CMK (cell line): ENCODE results near the gene LUC7L2.
"Not testable (repeated sequence)": the region's sequence is repeated elsewhere in the genome, so short reads cannot be mapped to it uniquely, and the experiment has no call there.

ENCODE experiments used
- DNase-seq: peaks from one replicate; pipeline ENCODE4 v3.0.0-alpha.2; 2010; ENCODE audit warnings: low read depth

Gene LUC7L2

DNA sequence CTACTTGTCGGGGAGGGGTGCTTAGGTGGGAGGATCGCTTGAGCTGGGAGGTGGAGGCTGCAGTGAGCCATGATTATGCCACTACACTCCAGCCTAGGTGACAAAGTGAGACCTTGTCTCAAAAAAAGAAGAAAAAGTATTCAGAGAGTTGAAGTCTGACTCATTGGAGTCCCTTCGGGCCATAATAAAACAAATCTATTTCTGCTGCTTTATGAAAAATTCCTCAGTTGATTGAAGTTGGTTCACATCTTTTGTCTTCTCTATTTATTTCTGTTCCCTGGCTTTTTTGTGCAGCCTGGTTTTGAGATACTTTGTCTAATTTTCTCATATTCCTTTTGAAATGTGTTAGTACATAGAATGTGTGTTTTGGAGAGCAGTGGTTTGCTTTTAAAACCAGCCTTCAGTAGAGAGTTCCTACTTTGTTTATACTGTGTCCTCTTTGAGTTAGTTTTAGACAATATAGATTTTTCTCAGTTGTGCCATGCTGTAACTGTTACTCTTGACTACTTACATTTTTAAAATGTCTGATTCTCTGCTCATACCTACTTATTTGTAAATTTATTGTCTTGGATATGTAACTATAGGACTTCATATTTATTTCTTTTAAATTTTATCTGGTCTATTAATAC, 36.7 kb downstream of the LUC7L2 start:
- no peak for DNase-seq

DNA sequence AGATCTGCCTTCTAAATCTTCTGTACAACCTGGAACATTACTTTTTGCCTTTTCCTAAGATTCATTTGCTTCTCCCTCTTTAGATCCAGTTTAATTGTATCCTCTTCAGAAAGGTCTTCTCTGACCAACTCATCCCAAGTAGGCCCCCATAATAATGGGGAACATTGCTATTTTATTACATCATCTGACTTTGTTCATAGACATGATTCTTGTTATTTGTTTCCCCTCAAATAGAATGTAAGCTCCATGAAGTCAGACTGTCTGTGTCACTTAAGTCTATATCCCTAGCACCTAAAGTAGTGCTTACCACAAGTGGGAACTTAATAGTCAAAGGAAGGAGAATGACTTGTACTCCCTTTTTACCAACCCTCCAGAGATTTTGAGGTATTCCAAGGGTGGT, 37.5 kb downstream of the LUC7L2 start:
- no peak for DNase-seq

DNA sequence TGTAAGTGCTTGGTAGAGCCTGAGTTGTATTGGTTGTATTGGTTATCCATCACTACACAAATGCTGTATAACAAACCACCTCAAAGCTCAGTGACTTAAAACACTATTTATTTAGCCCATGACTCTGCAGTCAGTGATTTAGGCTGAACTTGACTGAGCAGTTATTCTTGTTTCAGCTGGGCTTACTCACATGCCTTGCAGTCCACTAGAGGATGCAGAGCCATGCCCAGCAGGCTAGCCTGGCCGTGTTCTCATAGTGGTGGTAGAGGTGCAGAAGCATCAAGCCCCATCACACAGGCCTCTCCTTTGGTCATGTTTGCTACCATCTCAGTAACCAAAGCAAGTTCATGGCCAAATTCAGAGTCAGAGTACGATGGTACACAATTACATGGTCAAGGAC, 43.9 kb downstream of the LUC7L2 start:
- no peak for DNase-seq

DNA sequence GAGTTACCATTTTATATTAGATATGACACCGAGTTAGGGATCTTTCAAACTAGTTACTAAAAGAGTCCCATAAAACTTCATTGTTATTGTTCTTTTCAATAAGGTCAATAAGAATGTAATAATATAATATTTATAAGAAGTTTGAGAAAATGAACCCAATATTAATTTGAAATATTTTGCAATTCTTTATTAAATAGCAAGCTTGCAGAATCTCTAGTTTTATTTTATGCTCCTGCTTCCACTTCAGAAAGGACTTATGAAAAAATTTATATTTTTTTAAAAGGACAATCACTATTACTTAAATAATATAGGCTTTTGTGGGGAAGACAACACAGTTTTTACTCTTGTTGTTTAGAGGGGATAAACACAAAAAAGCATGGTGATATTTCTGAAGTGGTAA, 47.9 kb downstream of the LUC7L2 start:
- DNase-seq: no peak

DNA sequence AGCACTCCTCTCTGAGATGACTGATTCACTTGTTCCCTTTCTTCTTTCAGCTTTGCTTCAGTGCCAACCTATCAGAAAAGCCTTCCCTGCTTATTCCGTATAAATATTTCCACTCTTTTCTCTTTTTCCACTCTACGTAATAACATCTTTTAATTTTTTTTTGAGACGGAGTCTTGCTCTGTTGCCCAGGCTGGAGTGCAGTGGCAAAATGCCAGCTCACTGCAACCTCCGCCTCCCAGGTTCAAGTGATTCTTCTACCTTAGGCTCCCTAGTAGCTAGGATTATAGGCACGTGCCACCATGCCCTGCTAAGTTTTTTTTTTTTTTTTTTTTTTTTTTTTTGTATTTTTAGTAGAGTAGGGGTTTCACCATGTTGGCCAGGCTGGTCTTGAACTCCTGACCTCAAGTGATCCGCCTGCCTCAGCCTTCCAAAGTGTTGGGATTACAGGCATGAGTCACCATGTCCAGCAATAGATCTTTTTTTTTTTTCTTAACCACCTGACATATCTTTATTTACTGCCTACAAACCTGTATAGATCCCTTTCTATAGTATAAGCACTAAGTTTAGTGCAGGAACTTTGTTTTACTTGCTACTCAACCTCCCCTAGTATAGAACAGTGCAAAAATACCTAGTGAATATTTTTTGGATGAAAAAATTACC, 55.2 kb downstream of the LUC7L2 start:
- DNase-seq: not testable (repeated sequence)

DNA sequence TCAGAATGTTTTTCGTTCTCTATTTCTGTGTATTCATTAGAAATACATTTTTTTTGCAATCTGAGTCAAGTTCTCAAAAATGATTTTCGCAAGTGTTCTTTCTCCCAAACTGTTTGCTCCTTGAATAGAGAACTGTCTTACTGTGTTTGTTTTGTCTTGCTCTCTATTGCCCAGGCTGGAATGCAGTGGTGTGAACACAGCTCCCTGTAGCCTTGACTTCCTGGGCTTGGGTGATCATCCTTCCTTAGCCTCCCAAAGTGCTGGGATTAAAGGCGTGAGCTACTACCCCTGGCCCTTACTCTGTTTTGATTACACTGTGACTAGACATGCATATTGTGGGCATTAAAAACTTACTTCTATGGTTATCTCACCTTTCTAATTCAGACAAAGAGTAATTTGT, 56.7 kb downstream of the LUC7L2 start:
- no peak for DNase-seq

DNA sequence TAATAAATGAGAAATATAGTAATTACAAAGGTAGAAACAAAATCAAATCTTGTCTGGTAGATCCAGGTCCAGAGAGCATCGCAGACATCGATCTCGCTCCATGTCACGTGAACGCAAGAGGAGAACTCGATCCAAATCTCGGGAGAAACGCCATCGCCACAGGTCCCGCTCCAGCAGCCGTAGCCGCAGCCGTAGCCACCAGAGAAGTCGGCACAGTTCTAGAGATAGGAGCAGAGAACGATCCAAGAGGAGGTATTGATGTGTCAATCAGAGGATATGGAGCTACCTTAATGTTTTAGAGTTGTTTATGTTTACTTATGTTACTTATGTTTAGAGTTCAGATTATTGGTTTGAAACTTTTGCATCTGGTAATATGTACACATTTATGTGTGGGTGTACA, 57.8 kb downstream of the LUC7L2 start:
- DNase-seq: no peak

DNA sequence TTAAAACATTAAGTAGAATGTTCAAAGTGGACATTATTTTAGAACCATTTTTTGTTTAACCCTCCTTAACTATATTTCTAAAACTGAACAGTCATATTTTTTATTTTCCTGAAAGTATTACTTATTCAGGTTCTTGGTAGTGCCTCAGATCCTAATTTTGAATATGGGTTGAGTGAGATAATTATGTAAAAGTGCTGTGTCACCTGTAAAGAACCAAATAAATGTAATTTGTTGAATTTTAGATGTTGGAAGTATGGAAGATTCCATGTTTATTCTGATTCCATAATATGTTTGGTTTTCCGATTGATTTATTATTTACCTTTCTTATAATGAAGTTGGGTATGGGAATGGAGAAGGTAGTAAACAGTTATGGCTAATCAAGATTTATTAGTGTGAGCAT, 61.4 kb downstream of the LUC7L2 start:
- DNase-seq: no peak

DNA sequence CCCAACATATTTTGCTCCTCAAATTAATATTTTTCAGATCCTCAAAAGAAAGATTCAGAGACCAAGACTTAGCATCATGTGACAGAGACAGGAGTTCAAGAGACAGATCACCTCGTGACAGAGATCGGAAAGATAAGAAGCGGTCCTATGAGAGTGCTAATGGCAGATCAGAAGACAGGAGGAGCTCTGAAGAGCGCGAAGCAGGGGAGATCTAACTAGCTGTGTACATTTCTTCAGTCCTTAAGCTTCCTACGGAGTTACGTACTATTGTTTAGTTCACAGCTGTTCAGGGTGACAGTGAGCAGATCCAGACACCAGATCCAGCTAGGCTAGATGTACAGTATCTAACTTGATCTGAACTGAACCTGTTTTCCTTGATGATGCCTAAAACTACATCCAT, 62.4 kb downstream of the LUC7L2 start:
- DNase-seq: no peak

DNA sequence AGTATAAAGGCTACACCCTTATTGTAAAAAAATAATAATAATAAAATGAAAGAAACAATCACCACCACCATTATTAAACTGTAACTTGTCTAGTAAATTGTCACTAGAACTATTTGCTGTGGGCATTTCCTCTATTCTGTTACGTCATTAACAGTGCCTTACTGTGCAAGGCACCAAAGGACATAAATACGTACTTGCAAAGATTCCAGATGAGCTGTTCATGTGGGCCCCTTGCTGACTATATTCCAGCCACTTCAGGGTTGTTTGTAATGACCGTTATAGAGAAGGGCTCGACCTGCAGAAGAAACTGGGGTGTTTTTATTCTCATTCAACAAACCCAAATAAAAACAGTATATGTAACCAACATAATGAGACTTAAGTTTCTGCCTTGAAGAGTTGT, 63.4 kb downstream of the LUC7L2 start:
- no peak for DNase-seq

DNA sequence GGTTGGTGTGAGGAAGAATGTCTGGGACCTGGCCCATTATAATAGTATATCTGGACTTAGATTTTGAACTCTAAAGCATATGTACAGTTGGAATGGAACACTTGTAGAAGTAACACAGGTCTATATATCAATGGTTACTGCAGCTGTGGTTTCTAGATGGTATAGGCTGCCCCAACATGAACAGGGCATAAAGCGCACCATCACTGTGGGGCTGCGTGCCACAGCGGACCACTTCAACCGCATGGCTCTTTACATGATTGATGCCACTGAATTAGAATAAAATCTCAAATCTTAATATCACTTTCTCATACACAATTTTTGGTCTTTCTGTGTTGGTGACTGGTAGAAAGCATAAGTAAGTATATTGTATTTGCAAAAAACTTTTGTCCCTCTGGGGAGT, 64.3 kb downstream of the LUC7L2 start:
- DNase-seq: no peak

DNA sequence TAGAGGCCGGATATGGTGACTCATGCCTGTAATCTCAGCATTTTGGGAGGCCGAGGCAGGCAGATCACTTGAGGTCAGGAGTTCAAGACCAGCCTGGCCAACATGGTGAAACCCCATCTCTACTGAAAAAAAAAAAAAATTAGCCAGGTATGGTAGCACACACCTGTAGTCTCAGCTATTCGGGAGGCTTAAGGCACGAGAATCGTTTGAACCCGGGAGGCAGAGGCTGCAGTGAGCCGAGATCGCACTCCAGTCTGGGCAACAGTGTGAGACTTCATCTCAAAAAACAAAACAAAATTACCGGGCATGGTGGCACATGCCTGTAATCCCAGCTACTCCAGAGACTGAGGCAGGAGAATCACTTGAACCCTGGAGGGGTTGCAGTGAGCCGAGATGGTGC, 66.0 kb downstream of the LUC7L2 start:
- not testable (repeated sequence) for DNase-seq

DNA sequence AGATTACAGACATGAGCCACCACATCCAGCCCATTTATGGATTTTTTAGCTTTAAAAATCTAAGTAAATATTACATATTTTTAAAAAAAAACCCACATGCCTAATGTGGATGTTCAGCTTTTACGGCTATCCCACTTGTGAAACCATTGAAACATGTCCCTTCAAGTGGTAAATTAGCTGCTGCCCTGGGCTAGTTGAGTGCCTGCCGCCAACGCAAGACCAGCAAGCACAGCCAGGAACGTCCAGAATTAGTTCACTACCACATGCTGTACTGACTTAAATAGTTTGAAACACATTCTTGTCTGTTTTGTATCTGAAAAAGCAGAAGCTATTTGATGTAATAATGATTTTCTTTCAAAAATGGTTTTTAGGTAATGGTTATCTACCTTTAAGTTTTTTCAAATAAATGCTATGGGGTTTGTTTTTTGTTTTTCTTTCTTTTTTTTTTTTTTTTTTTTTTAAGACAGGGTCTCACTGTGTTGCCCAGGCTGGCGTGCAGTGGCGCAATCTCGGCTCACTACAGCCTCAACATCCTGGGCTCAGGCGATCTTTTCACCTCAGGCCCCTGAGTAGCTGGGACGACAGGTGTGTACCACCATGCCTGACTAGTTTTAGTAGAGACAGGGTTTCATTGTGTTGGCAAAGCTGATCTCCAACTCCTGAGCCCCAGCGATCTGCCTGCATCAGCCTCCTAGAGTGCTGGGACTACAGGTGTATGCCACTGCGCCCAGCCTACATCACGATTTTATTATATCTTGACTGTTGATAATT, 66.7 kb downstream of the LUC7L2 start:
- no peak for DNase-seq

DNA sequence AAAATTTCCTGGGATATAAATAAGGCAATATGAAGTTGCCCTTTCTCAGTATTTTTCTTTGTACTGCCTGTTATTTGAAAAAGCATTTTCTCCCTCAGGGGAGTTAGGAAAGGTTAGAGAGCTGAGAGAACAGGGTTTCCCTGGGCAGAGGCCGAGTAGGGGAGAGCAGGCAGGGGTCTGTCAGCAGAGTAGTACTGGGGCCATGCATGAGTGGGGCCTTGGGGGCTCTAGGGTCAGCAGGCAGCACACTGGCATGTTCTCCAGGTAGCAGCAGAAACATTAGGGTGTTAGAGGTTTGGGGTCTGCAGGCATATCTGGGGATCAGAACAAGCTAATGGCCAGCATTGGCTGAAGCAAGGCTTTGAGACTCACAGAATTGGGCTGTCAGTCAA, 67.3 kb downstream of the LUC7L2 start:
- DNase-seq: no peak

DNA sequence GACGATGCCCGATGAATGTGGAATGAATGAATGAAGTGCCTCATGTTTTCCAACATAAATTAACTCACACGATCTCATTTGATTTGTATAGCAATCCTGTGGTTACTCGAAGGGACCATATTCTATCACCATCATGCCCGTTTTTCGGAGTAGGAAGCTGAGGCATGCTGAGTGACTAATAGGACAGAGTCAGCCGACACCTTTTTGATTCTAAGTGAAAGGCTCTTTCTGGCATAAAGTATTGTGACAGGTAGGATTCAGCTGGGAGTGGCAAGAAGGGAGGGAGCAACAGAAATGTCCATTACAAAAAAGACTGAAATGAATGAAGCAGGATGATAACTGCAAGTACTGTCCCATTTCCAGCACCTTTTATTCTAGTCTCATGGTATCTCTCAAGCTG, 68.1 kb downstream of the LUC7L2 start:
- DNase-seq: no peak

DNA sequence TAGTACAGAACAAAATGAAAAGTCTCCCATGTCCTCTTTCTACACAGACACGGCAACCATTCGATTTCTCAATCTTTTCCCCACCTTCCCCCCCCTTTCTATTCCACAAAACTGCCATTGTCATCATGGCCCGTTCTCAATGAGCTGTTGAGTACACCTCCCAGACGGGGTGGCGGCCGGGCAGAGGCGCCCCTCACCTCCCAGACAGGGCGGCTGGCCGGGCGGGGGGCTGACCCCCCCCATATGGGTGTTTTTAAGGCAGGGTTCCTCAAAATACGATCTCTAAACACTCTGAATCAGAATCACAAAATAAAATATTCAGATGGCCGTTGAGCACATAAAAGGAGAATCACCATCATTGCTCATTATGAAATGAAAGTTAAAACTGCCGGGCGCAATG, 70.0 kb downstream of the LUC7L2 start:
- not testable (repeated sequence) for DNase-seq

DNA sequence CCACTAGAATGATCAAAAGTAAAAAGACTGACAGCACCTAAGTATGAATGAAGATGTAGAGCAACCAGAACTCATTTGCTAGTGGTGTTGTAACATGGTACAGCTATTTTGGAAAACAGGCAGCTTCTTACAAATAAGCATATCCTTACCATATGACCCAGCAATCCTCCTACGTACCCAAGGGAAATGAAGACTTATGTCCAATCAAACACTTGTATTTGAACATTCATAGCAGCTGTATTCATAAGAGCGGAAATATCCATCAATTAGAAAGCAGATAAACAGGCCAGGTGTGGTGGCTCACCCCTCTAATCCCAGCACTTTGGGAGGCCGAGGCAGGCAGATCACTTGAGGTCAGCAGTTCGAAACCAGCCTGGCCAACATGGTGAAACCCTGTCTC, 70.7 kb downstream of the LUC7L2 start:
- DNase-seq: no peak

DNA sequence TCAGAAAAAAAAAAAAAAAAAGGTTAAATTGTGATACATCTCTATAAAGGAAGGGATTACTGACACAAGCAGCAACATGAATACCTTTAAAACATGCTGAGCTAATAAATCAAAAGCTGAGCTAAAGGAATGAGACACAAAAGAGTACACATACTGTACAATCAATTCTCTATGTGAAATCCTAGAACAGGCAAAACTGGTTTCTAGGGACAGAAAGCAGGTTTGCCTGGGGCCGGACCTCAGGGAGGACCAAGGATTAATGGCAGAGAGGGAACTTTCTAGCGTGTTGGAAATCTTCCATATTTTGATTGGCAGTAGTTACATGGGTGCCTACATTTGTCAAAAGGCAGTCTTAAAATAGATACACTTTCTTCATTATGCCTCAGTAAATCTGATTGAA, 71.3 kb downstream of the LUC7L2 start:
- no peak for DNase-seq

DNA sequence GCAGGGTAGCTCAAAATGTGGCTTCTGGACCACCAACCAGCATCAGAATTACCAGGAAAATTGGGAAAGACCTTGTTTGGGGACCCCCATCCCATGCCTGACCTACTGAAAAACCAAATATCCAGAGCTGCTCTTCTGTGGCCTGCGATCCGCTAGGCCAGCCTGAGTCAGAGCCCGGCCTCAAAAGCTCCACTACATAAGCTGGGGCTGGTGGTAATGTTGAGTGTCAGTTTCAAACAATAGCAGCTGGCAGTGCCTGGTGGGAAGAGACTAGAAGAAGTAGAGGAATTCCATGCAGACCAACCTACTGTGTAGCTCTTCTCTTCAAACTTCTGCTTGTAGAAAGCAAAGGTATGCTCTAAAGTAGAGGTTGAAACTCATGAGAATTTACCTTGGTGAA, 71.8 kb downstream of the LUC7L2 start:
- no peak for DNase-seq

DNA sequence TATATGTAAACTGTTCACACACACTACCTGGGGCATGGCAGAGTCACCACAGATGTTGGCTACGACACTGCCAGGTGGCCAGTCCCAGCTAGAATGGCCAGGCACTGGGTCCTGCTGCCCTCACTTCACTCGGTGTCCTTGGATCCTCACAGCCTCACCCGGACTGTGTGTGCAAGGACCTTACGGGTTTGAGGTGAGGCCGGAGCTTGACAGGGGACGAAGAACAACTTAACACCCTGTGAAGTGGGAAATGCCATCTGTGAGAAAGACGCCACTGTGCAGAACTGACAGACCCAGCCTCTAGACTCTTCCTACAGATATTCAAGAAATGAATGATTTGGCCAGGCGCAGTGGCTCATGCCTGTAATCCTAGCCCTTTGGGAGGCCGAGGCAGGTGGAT, 77.1 kb downstream of the LUC7L2 start:
- DNase-seq: no peak

DNA sequence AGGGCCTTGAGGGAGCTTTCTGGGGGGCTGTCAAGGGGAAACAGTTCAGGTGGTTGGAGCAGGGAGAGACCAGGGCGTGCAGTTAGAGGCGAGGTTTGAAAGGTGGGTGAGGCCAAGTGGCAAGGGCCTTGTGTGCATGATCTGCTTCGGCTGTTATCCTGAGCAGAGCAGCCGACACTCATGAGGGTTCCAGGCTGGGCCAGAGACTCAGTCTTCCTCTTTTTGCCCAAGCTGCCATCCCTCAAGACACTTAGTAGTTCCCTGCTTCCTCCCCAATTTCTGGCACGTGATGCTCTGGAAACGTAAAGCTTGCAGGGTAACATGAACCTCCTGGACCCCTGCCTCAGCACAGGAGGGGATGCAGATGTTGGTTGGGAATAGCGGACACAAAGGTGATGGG, 79.7 kb downstream of the LUC7L2 start:
- DNase-seq: no peak

DNA sequence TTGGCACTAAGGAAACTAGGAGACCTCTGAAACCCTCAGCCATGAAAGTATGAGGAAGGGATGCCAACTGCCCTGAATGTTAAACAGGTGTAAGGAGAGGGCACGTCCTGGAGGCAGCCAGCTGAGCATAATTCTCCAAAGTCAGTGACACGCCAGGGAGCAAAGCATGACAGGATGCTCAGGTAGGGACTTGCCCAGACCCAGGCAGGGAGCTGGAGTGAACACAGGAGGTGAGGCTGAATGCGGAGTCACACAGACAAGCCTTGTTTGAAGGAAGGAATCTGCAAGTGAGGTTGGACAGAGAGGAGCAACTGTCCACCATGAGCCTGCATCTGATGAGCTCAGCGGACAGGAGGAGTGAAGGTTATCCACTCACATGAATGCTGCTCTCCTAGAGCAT, 82.3 kb downstream of the LUC7L2 start:
- no peak for DNase-seq

DNA sequence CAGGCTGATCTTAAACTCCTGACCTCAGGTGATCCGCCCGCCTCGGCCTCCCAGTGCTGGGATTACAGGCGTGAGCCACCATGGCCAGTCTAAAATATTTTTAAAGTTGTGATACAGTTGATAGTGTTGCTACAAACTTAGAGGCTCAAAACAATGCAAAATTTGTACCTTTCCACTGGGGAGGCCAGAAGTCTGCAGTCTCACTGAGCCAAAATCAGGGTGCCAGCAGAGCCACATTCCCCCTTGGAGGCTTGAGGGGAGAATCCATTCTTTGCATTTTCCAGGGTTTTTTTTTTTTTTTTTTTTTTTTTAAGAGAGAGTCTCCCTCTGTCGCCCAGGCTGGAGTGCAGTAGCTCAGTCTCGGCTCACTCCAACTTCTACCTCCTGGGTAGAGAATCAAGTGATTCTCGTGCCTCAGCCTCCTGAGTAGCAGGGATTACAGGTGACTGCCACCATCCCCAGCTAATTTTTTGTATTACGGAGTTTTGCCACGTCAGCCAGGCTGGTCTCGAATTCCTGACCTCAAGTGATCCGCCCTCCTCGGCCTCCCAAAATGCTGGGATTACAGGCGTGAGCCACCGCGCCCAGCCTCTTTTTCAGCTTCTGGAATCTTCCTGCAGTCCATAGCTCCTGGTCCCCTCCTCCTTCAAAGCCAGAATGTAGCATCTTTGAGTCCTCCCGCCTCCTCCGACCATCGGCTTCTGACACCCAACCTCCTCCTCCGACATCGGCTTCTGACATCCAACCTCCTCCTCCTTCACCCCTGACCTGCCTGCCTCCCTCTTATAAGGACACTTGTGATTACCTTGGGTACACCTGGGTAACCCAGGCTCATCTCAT, 86.6 kb downstream of the LUC7L2 start:
- DNase-seq: no peak
